ENCODE results near the gene PANK1. TPM values are rescaled to one million over a fixed set of nuclear protein-coding genes. Genes with fewer than 3 reads are reported as not detected.

PANK1 gene
- total RNA-seq, 1 donor from 2014 or later = 38.0 TPM

DNA sequence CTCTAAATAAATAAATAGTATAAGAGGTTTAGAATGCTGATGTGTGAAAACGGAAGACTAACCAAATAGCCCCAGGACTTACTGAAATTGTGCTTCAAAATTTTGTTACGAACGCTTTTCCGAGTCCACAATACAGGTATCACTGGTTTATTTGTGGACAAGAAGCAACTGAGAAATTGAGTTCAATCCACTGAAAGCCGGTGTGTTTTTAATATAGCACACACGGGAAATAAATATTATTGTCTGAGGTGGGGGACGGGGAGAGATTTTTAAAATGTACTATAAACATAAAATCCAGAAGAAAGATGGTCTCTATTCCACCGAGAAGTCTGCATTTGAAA, 110.2 kb downstream of the PANK1 start:
- Mint-ChIP-seq H3K9me3 (ENCODE audit: low read depth) (peaks cover 4% of the 10 kb centered on the region), H3K27me3 (peaks cover 44% of the 10 kb centered on the region)

More for the DNA sequence above, 110.2 kb downstream of the PANK1 start:
- Mint-ChIP-seq H3K4me3 (ENCODE audit: low read depth) (peak overlapping the region; percentile 76), H3K36me3 (ENCODE audit: insufficient read depth) (peaks cover 4% of the 10 kb centered on the region), H3K4me1 (ENCODE audit: low read depth) (peaks cover 5% of the 10 kb centered on the region), H3K27ac (peak overlapping the region; percentile 80)
- TF ChIP-seq, protein P1, sequence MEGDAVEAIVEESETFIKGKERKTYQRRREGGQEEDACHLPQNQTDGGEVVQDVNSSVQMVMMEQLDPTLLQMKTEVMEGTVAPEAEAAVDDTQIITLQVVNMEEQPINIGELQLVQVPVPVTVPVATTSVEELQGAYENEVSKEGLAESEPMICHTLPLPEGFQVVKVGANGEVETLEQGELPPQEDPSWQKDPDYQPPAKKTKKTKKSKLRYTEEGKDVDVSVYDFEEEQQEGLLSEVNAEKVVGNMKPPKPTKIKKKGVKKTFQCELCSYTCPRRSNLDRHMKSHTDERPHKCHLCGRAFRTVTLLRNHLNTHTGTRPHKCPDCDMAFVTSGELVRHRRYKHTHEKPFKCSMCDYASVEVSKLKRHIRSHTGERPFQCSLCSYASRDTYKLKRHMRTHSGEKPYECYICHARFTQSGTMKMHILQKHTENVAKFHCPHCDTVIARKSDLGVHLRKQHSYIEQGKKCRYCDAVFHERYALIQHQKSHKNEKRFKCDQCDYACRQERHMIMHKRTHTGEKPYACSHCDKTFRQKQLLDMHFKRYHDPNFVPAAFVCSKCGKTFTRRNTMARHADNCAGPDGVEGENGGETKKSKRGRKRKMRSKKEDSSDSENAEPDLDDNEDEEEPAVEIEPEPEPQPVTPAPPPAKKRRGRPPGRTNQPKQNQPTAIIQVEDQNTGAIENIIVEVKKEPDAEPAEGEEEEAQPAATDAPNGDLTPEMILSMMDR (IDR thresholded peaks at IDR 0.05; ENCODE audit: unreplicated experiment) = no peak
- no peak for DNase-seq (ENCODE audit: low spot score, unreplicated experiment)

Small RNA genes within 50 kb of the gene (microRNA-seq; reads per million reads assigned to microRNA genes)
- gene MIR107 (ENCODE audit: borderline number of aligned reads, unreplicated experiment) = 1,222 reads per million, percentile 80 among the genes with 10 or more reads in this experiment

Other genes with a start within 250 kb of the PANK1 start
- gene IFIT5, start 230.7 kb downstream of the PANK1 start, total RNA-seq = 6.0 and 6.2 TPM in 2 replicates
- gene SLC16A12, start 109.6 kb downstream of the PANK1 start, total RNA-seq = 16.1 and 20.6 TPM in 2 replicates
- gene KIF20B, start 56.3 kb upstream of the PANK1 start, total RNA-seq = 24.2 and 27.0 TPM in 2 replicates

Data from progenitor cell of endocrine pancreas (in vitro differentiated cells).